GM18520 (cell line): ENCODE results near the gene PAPOLG.
"Not testable (repeated sequence)": the region's sequence is repeated elsewhere in the genome, so short reads cannot be mapped to it uniquely, and the experiment has no call there.

ENCODE experiments used
- ATAC-seq: cut with Tn5 transposase; IDR thresholded peaks from one replicate; pipeline ENCODE4 v1.9.1; 2021; ENCODE audit not compliant: unreplicated experiment

Gene PAPOLG

GRCh38 chr2:60821587-60822302, 65.7 kb downstream of the PAPOLG start:
- no peak for ATAC-seq

GRCh38 chr2:60822987-60823386, 66.9 kb downstream of the PAPOLG start:
- no peak for ATAC-seq

GRCh38 chr2:60823694-60824305, 67.7 kb downstream of the PAPOLG start:
- ATAC-seq: no peak

- ATAC-seq: no peak
Measured at GRCh38 chr2:60825666-60826065, 69.6 kb downstream of the PAPOLG start.

GRCh38 chr2:60826111-60826510, 70.0 kb downstream of the PAPOLG start:
- no peak for ATAC-seq

GRCh38 chr2:60826860-60827259, 70.8 kb downstream of the PAPOLG start:
- ATAC-seq: not testable (repeated sequence)

GRCh38 chr2:60827369-60827768, 71.3 kb downstream of the PAPOLG start:
- no peak for ATAC-seq

GRCh38 chr2:60830991-60831390, 74.9 kb downstream of the PAPOLG start:
- no peak for ATAC-seq

- ATAC-seq: no peak
Measured at GRCh38 chr2:60831921-60832320, 75.9 kb downstream of the PAPOLG start.

- peak; percentile 27 for ATAC-seq
Measured at GRCh38 chr2:60832621-60833020, 76.6 kb downstream of the PAPOLG start.

GRCh38 chr2:60834270-60834717, 78.2 kb downstream of the PAPOLG start:
- peak; percentile 36 for ATAC-seq

GRCh38 chr2:60836491-60836890, 80.4 kb downstream of the PAPOLG start:
- no peak for ATAC-seq

GRCh38 chr2:60837123-60837522, 81.1 kb downstream of the PAPOLG start:
- ATAC-seq: no peak

GRCh38 chr2:60838481-60838880, 82.4 kb downstream of the PAPOLG start:
- ATAC-seq: no peak

- ATAC-seq: peak; percentile 35
Measured at GRCh38 chr2:60839126-60839813, 83.2 kb downstream of the PAPOLG start.

- peak; percentile 42 for ATAC-seq
Measured at GRCh38 chr2:60840880-60841279, 84.8 kb downstream of the PAPOLG start.

GRCh38 chr2:60843006-60843405, 86.9 kb downstream of the PAPOLG start:
- no peak for ATAC-seq

GRCh38 chr2:60844105-60844504, 88.0 kb downstream of the PAPOLG start:
- ATAC-seq: no peak

- no peak for ATAC-seq
Measured at GRCh38 chr2:60847854-60848253, 91.8 kb downstream of the PAPOLG start.
